ENCODE results near the gene MAGI2.

Gene MAGI2

DNA sequence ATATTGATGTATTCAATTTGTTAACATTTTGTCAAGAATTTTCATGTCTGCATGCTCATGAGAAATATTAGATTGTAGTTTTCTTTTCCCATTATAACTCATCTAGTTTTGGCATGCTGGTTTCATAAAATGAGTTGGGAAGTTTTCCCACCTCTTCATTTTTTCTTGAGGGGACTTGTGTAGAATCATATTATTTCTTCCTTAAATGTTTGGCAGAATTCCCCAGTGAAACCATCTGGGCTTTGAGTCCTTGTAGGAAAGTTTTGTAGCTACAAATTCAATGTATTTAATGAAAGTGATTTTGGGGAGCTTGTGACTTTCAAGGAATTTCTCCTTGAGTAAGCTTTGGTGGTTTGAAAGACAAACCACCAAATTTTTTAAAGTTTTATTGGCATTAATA lies 1481.7 kb downstream of the MAGI2 start:
- H2AFZ ChIP-seq (ENCODE audit: low read depth, low read length), result no peak overlapping the region
- no peaks in the 10 kb centered on the region for H3K4me1 ChIP-seq (ENCODE audit: insufficient read depth, low read length)
- no peaks in the 10 kb centered on the region for H3K27me3 ChIP-seq (ENCODE audit: insufficient read depth, low read length)
- H3K4me3 ChIP-seq (ENCODE audit: low read length), result no peak overlapping the region
- no peaks in the 10 kb centered on the region for H3K36me3 ChIP-seq (ENCODE audit: insufficient read depth, low read length)
- H3K9me3 ChIP-seq (ENCODE audit: low read length), result no peaks in the 10 kb centered on the region

DNA sequence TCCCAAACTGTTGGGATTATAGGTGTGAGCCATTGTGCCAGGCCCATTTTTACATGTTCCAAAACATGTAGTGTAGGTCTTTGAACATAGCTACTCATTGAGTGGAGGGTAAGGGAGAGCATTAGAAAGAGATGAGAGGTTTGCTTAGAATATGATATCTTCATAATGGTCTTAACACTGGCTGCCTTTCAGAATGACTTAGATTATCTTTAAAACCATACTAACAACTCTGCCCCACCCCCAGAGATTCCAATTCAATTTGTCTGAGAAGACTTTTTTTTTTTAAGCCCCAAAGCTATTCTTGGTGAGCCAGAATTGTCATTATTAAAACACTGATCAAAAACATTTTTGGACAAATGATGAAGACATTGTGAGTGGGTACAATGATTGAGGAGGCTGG lies 1486.0 kb downstream of the MAGI2 start:
- H3K4me1 ChIP-seq (ENCODE audit: insufficient read depth, low read length), result no peaks in the 10 kb centered on the region
- H2AFZ ChIP-seq (ENCODE audit: low read depth, low read length), result no peak overlapping the region
- no peaks in the 10 kb centered on the region for H3K9me3 ChIP-seq (ENCODE audit: low read length)
- no peaks in the 10 kb centered on the region for H3K27me3 ChIP-seq (ENCODE audit: insufficient read depth, low read length)
- H3K36me3 ChIP-seq (ENCODE audit: insufficient read depth, low read length), result no peaks in the 10 kb centered on the region
- H3K4me3 ChIP-seq (ENCODE audit: low read length), result no peak overlapping the region
